Esophagus squamous epithelium (tissue), 4 donors: ENCODE results near the gene TNFRSF18.

ENCODE experiments used
- CTCF ChIP-seq, 6 experiments: fragments of 450-650 bp in 4 of 6; fragments of 200-600 bp in 2 of 6; sonication (generic) in 2 of 6; IDR thresholded peaks; one replicate each; pipeline ENCODE4 v1.5.1; 2016 to 2019; ENCODE audit warnings: antibody characterized with exemption in 6 of 6, mild to moderate bottlenecking in 4 of 6, moderate library complexity in 4 of 6
- POLR2A ChIP-seq, 4 donors: fragments of 450-650 bp; IDR thresholded peaks; one replicate each; pipeline ENCODE4 v1.6.1; 2017; ENCODE audit warnings: antibody characterized with exemption in 4 of 4, mild to moderate bottlenecking in 4 of 4, moderate library complexity in 3 of 4

- TF ChIP-seq CTCF (IDR thresholded peaks at IDR 0.05) (no peak), POLR2A (IDR thresholded peaks at IDR 0.05) (no peak)
Measured at GRCh38 chr1:1255078-1255477, 48.7 kb upstream of the TNFRSF18 start.
